Osteoblast (primary cell): ENCODE results near the gene ZIC5. TPM values are rescaled to one million over a fixed set of nuclear protein-coding genes. Genes with fewer than 3 reads are reported as not detected.

Source experiments
- DNase-seq: peaks from one replicate; pipeline ENCODE4 v3.0.0; 2011; ENCODE audit warnings: low spot score, mixed read lengths; ENCODE audit not compliant: insufficient read length; ENCODE audit errors: missing footprints
- H2AFZ ChIP-seq: 2 replicates; pipeline ENCODE4 v1.6.0; 2011; ENCODE audit warnings: mild to moderate bottlenecking, low read length
- H3K27ac ChIP-seq: 2 replicates; pipeline ENCODE4 v1.5.1; 2011; ENCODE audit warnings: mild to moderate bottlenecking, low read depth, low read length, moderate library complexity
- H3K27me3 ChIP-seq: 2 replicates; pipeline ENCODE4 v1.6.0; 2012; ENCODE audit warnings: mild to moderate bottlenecking, control low read depth, inconsistent platforms, low read length, moderate library complexity; ENCODE audit not compliant: insufficient read depth
- H3K36me3 ChIP-seq: 2 replicates; pipeline ENCODE4 v1.5.1; 2011; ENCODE audit warnings: mild to moderate bottlenecking, low read length, control low read depth, moderate library complexity; ENCODE audit not compliant: insufficient read depth
- H3K4me1 ChIP-seq: 2 replicates; pipeline ENCODE4 v1.5.1; 2011; ENCODE audit warnings: mild to moderate bottlenecking, low read length, control low read depth, moderate library complexity; ENCODE audit not compliant: insufficient read depth
- H3K4me2 ChIP-seq: 2 replicates; pipeline ENCODE4 v1.6.0; 2011; ENCODE audit warnings: mild to moderate bottlenecking, low read length; ENCODE audit not compliant: insufficient read depth
- H3K4me3 ChIP-seq: fragments of 200-600 bp; sonication (generic); 3 replicates; pipeline ENCODE4 v1.5.1; 2012; ENCODE audit warnings: mild to moderate bottlenecking, low read length, inconsistent platforms; ENCODE audit not compliant: insufficient read depth
- H3K79me2 ChIP-seq: 2 replicates; pipeline ENCODE4 v1.6.0; 2012; ENCODE audit warnings: mild to moderate bottlenecking, low read length, control low read depth, inconsistent platforms; ENCODE audit not compliant: insufficient read depth
- H3K9me3 ChIP-seq: 2 replicates; pipeline ENCODE4 v1.5.1; 2011; ENCODE audit warnings: low read depth, low read length, control low read depth
- H4K20me1 ChIP-seq: 2 replicates; pipeline ENCODE4 v1.6.0; 2012; ENCODE audit warnings: mild to moderate bottlenecking, low read length, control low read depth; ENCODE audit not compliant: insufficient read depth
- total RNA-seq: library from RNA; depleted of rRNA; stranded (reverse); fragments of >200 nt; gene quantifications from 2 replicates; pipeline ENCODE4 v1.2.3, GENCODE V29; 2012
- TF ChIP-seq, protein P1 (sequence below): IDR thresholded peaks from 2 replicates; pipeline ENCODE4 v1.5.1; 2011; ENCODE audit warnings: mild to moderate bottlenecking, low read depth, low read length, moderate library complexity; ENCODE audit errors: extremely low read depth

The ZIC5 gene
- total RNA-seq, 1 donor: not detected

DNA sequence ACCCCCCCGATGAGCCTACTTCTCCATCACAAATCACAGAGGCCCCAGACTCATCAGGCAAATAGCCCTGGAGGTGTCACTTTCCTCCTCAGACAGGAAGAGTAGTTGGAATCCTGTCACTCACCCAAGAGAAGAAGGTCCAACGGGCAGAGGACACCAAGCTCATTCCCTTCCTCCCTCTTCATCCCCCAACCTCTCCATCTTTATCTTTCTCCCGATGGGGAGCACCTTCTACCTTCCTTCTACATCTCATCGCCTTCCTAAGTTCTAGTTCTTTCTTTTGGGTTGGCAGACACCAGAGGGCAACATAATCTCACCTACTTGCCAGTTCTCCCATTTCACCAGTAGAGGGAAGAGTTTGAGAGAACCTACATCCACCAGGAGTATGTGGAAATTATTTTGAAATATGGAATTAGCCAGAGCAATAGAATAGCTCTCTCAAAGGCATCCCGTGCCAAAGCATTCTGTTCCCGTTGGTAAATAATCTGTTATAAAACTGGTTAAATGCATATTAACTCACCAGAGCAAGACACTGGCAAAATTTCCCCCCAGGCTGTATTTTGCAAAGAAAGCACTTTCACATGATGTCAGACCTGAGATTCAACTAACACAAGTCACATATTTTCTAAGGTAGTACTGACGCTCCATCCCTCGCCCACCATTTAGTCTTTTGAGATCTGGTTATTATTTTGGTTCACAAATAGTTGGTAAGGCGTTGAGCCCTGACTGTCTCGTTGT lies 55.0 kb downstream of the ZIC5 start:
- no peak overlapping the region for H2AFZ ChIP-seq
- H3K79me2 ChIP-seq: no peaks in the 10 kb centered on the region
- no peaks in the 10 kb centered on the region for H3K9me3 ChIP-seq
- H3K27me3 ChIP-seq: peaks cover 20% of the 10 kb centered on the region
- H3K27ac ChIP-seq: no peak overlapping the region
- DNase-seq: peak; percentile 94
- H3K36me3 ChIP-seq: no peaks in the 10 kb centered on the region
- no peak overlapping the region for H3K4me2 ChIP-seq
- no peaks in the 10 kb centered on the region for H3K4me1 ChIP-seq
- H4K20me1 ChIP-seq: no peaks in the 10 kb centered on the region
- no peak overlapping the region for H3K4me3 ChIP-seq
- TF ChIP-seq, protein P1, sequence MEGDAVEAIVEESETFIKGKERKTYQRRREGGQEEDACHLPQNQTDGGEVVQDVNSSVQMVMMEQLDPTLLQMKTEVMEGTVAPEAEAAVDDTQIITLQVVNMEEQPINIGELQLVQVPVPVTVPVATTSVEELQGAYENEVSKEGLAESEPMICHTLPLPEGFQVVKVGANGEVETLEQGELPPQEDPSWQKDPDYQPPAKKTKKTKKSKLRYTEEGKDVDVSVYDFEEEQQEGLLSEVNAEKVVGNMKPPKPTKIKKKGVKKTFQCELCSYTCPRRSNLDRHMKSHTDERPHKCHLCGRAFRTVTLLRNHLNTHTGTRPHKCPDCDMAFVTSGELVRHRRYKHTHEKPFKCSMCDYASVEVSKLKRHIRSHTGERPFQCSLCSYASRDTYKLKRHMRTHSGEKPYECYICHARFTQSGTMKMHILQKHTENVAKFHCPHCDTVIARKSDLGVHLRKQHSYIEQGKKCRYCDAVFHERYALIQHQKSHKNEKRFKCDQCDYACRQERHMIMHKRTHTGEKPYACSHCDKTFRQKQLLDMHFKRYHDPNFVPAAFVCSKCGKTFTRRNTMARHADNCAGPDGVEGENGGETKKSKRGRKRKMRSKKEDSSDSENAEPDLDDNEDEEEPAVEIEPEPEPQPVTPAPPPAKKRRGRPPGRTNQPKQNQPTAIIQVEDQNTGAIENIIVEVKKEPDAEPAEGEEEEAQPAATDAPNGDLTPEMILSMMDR: peak; percentile 98

DNA sequence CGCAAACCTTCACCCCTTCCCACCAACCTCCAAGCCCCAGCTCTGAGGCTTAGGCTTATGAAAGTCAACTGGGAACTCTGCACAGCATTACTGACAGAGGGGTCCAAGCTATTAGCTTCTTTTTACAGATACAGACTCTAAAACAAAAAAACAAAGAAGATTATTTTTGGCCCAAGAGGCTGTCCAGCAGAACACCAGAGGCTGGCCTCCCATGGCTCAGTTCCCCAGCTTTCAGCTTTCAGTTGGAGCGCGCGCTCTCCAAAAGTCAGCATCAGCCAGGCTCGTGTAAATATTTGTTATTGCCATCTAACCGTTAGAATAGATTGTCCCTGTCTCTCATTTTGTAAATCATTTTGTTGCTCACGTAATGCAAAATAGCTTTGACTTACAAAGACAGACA lies 58.4 kb downstream of the ZIC5 start:
- H3K9me3 ChIP-seq: no peaks in the 10 kb centered on the region
- DNase-seq: no peak
- TF ChIP-seq, protein P1: no peak

More for the DNA sequence above, 58.4 kb downstream of the ZIC5 start:
- no peak overlapping the region for H3K27ac ChIP-seq
- no peak overlapping the region for H3K4me2 ChIP-seq
- H3K79me2 ChIP-seq: no peaks in the 10 kb centered on the region
- H3K4me1 ChIP-seq: no peaks in the 10 kb centered on the region
- no peak overlapping the region for H3K4me3 ChIP-seq
- H3K36me3 ChIP-seq: no peaks in the 10 kb centered on the region
- H4K20me1 ChIP-seq: no peaks in the 10 kb centered on the region
- H3K27me3 ChIP-seq: peaks cover 35% of the 10 kb centered on the region
- H2AFZ ChIP-seq: no peak overlapping the region

Other genes starting within 250 kb of the ZIC5 start
- gene ZIC2, start 10.0 kb upstream of the ZIC5 start, total RNA-seq: not detected in 2 replicates
- gene PCCA, start 117.3 kb upstream of the ZIC5 start, total RNA-seq: 40.5 and 51.0 TPM in 2 replicates